Measurements from ENCODE around the gene COL5A1.

The COL5A1 gene

DNA sequence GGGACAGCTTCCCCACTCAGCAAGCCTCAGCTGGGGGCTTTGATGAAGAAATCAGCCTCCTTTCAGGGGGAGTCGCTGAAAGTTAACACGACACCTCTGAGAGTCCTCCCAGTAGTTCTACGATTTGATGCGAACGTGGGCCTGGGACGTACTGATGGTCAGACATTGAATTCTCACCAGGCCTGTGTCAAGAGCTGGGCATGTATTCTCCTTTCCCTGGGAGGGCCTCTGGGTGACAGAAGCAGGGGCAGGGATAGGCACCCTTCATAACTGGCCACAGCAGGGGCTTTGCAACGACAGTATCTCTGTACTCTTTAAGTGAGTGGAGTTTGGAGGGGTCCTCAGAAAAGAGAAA, 15.6 kb upstream of the COL5A1 start:
- no peak for TF ChIP-seq CTCF (IDR thresholded peaks at IDR 0.05; ENCODE audit: borderline replicate concordance, control extremely low read depth, extremely low read depth, insufficient read depth, missing control alignments)
- no peak for DNase-seq (ENCODE audit: low spot score)
- in situ Hi-C loops (cut with MboI; ENCODE audit: low sequenced_read_pairs, unreplicated experiment), result no loop called here

DNA sequence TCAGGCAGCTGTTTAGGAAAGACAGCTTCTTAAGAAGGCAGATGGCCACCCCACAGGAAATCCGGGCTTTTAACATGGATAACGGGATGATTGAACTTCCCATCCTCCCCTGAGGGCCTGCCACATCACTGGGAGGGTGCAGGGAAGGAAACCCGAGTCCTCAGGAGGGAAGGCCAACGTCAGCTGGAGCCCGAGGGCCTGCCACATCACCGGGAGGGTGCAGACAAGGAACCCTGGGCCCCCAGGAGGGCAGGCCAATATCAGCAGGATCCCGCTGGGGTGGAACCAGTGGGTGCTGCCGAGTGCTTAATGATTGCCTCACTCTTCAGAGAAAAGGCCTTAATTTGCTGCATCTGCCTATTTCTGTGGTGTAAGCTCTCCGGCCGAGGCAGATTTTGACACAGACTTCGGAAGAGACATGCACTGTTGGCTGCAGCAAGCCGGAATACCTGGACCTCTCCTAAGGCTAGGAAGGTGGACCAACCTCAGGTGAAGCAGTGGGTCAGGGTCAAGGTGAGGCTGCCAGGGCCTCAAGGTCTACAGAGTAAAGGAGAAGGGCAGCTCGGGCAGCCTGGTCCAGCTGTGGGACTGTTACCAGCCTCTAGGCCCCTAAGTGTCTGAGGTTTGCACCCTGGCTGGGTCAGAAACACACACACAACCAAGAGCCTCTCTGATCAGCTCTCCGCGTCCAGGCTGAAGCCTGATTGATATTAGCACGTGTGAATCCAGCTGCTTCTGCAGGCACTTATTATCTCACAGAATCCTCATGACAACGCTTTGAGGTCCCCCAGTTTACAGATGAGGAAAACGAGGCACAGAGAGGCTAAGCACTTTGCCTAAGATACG, 14.8 kb upstream of the COL5A1 start:
- in situ Hi-C loops (cut with MboI; ENCODE audit: low sequenced_read_pairs, unreplicated experiment), result no loop called here
- DNase-seq (ENCODE audit: low spot score), result no peak
- no peak for TF ChIP-seq CTCF (IDR thresholded peaks at IDR 0.05; ENCODE audit: borderline replicate concordance, control extremely low read depth, extremely low read depth, insufficient read depth, missing control alignments)

GRCh38 chr9:134627417-134628353, 13.9 kb upstream of the COL5A1 start:
- DNase-seq (ENCODE audit: low spot score), result no peak
- in situ Hi-C loops (cut with MboI; ENCODE audit: low sequenced_read_pairs, unreplicated experiment), result no loop called here
- TF ChIP-seq CTCF (IDR thresholded peaks at IDR 0.05; ENCODE audit: borderline replicate concordance, control extremely low read depth, extremely low read depth, insufficient read depth, missing control alignments), result no peak

GRCh38 chr9:134628354-134628736, 13.3 kb upstream of the COL5A1 start:
- DNase-seq (ENCODE audit: low spot score), result no peak
- no peak for TF ChIP-seq CTCF (IDR thresholded peaks at IDR 0.05; ENCODE audit: borderline replicate concordance, control extremely low read depth, extremely low read depth, insufficient read depth, missing control alignments)
- in situ Hi-C loops (cut with MboI; ENCODE audit: low sequenced_read_pairs, unreplicated experiment), result no loop called here

DNA sequence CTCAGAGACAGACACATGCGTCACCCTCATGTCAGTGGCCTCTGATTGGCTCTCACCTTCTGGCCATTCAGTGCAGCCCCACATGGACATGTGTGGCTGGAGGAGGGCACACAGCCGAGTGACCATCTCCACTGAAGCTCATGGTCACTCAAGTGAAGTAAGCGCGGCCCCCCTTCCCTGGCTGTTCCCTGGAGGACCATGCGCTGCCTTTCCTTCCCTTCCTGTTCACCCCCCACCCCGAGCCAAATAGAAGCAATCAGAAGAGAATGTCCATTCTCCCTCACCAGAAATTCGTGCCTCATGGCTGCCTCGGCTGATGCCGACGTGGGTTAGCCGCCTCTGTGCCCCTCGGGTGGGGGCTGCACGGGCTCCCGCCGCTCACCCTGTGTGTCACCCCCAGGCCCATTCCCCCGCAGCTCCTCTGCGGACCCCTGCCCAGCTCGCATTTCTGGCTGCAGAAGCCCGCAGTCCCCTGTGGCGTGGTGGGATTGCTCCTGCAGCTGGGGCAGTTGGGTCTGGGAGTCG, 12.5 kb upstream of the COL5A1 start:
- no peak for TF ChIP-seq CTCF (IDR thresholded peaks at IDR 0.05; ENCODE audit: borderline replicate concordance, control extremely low read depth, extremely low read depth, insufficient read depth, missing control alignments)
- no peak for DNase-seq (ENCODE audit: low spot score)
- in situ Hi-C loops (cut with MboI; ENCODE audit: low sequenced_read_pairs, unreplicated experiment), result no loop called here

DNA sequence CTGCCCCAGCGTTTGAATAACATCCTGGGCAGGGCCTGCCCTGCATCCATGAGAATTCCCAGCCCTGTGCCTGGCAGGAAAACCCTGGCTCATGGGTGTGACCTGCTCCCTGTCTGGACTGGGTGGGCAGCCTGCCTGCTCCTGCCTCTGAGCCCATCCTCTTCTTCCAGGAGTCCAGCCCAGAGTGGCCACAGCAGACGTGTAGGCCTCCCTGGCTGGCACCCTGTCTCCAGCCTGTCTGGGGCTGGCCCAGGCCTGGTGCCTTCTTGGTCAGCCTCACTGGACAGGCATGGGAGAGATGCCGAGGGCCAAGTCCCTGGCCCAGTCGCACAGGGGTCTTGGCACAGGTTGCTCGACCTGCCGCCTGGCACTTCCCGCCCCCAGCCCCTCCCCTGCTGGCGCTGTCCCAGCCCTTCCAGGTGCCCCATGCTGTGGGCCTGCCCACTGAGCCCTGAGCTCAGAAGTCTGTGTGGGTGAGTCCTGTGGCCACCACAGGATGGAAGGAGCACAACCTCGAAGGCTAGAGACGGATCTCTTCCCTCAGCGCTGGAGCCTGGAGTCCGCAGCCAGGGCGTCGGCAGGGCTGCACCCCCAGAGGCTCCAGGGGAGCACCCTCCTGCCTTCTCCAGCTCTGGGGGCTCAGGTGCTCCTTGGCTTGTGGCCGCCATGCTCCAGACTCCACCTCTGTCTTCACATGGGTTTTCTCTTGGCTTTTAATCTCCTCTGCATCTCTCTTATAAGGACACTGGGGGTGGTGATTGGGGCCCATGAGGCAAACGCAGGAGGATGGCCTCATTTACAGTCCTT, 11.8 kb upstream of the COL5A1 start:
- DNase-seq (ENCODE audit: low spot score), result no peak
- in situ Hi-C loops (cut with MboI; ENCODE audit: low sequenced_read_pairs, unreplicated experiment), result no loop called here
- TF ChIP-seq CTCF (IDR thresholded peaks at IDR 0.05; ENCODE audit: borderline replicate concordance, control extremely low read depth, extremely low read depth, insufficient read depth, missing control alignments), result no peak

All from GM13976 (cell line).